K562 (cell line): ENCODE data around the gene ABHD17B. TPM values are rescaled to one million over a fixed set of nuclear protein-coding genes. Genes with fewer than 3 reads are reported as not detected.

Experiments
- ATAC-seq: fragments of 200-7000 bp; cut with Tn5 transposase; 3 replicates; pipeline ENCODE4 v1.9.1; 2020; ENCODE audit warnings: moderate library complexity
- BruUV-seq: library from RNA; stranded (reverse); fragments of 400-500 nt; replicated peaks from 2 replicates; lab custom pipeline; 2021; lab: Mats Ljungman, UMichigan
- CTCF ChIA-PET: fragments of 300-600 bp; formaldehyde crosslinking; extraction: SDS; loops from one replicate; lab custom pipeline; 2021; ENCODE audit warnings: low intra/inter-chr PET ratio; lab: Yijun Ruan, JAX
- POLR2A ChIA-PET: fragments of 300-600, 350-650 bp; sonication (Branson Sonifier 250); formaldehyde crosslinking; extraction: SDS; loops from one replicate; lab custom pipeline; 2021; ENCODE audit warnings: antibody characterized with exemption, inconsistent platforms; lab: Yijun Ruan, JAX
- DNase-seq, 4 experiments: peaks; one replicate each; pipeline versions ENCODE4 v3.0.0 to v3.0.0-alpha.2; 2011 to 2018; ENCODE audit warnings: low spot score in 3 of 4, mixed read lengths in 3 of 4; ENCODE audit errors: extremely low read depth in 1 of 4
- FAIRE-seq: peaks from 2 replicates; lab custom pipeline; 2011; peaks lifted over from hg19 to GRCh38; lab: Jason Lieb, UNC
- H2AFZ ChIP-seq: 2 replicates; pipeline ENCODE4 v1.6.0; 2011; ENCODE audit warnings: low read depth, low read length, control low read depth, inconsistent platforms
- H3K27ac ChIP-seq: fragments of 200-600 bp; 3 replicates; pipeline ENCODE4 v1.8.0; 2011; ENCODE audit warnings: low read depth, mild to moderate bottlenecking, control low read depth, inconsistent platforms, low read length, moderate library complexity, mixed read lengths; ENCODE audit errors: extremely low read depth
- H3K27me3 ChIP-seq, 2 experiments: fragments of 300-600 bp in 1 of 2; 2 replicates in 1 of 2; 3 replicates in 1 of 2; pipeline versions ENCODE4 v1.6.0 to v1.8.0; 2011; ENCODE audit warnings: inconsistent platforms in 2 of 2, low read length in 2 of 2, mild to moderate bottlenecking in 1 of 2, mixed read lengths in 1 of 2, moderate library complexity in 1 of 2; ENCODE audit not compliant: control insufficient read depth in 2 of 2, insufficient read depth in 2 of 2
- H3K36me3 ChIP-seq: fragments of 300-600 bp; 3 replicates; pipeline ENCODE4 v1.8.0; 2011; ENCODE audit warnings: mild to moderate bottlenecking, low read length, inconsistent platforms; ENCODE audit not compliant: control insufficient read depth, insufficient read depth
- H3K4me1 ChIP-seq, 2 experiments: fragments of 200-600 bp in 1 of 2; replicated peaks in 1 of 2; 2 replicates in 1 of 2; 3 replicates in 1 of 2; pipeline versions ENCODE4 v1.5.1 to v1.8.0; 2011; ENCODE audit warnings: inconsistent platforms in 2 of 2, low read length in 2 of 2, mild to moderate bottlenecking in 1 of 2, mixed read lengths in 1 of 2, moderate library complexity in 1 of 2; ENCODE audit not compliant: control insufficient read depth in 2 of 2, insufficient read depth in 2 of 2
- H3K4me2 ChIP-seq: 2 replicates; pipeline ENCODE4 v1.6.1; 2011; ENCODE audit warnings: low read length, control low read depth, inconsistent platforms, mixed read lengths; ENCODE audit not compliant: insufficient read depth
- H3K4me3 ChIP-seq: fragments of 200-600 bp; sonication (generic), shearing (Covaris generic); 2 replicates; pipeline ENCODE4 v1.5.1; 2016; ENCODE audit warnings: control low read depth, inconsistent platforms
- H3K79me2 ChIP-seq: fragments of 200-600 bp; 3 replicates; pipeline ENCODE4 v1.8.0; 2011; ENCODE audit warnings: low read length, inconsistent platforms; ENCODE audit not compliant: control insufficient read depth, insufficient read depth
- H3K9ac ChIP-seq, 2 experiments: 2 replicates each; pipeline versions ENCODE4 v1.6.0 to v1.6.1; 2011; ENCODE audit warnings: low read depth in 2 of 2, low read length in 2 of 2, control low read depth in 1 of 2, inconsistent platforms in 1 of 2, mild to moderate bottlenecking in 1 of 2, mixed read lengths in 1 of 2; ENCODE audit not compliant: insufficient read depth in 1 of 2
- H3K9me1 ChIP-seq: one replicate; pipeline ENCODE4 v1.6.0; 2011; ENCODE audit warnings: inconsistent platforms, mild to moderate bottlenecking, low read length, moderate library complexity; ENCODE audit not compliant: control insufficient read depth, insufficient read depth
- H3K9me3 ChIP-seq: replicated peaks from 2 replicates; pipeline ENCODE4 v1.5.1; 2011; ENCODE audit warnings: low read depth, low read length, inconsistent platforms; ENCODE audit not compliant: control insufficient read depth, insufficient read depth
- H4K20me1 ChIP-seq: replicated peaks from 2 replicates; pipeline ENCODE4 v1.6.1; 2011; ENCODE audit warnings: low read length, inconsistent platforms, mixed read lengths; ENCODE audit not compliant: control insufficient read depth, insufficient read depth
- ADNP ChIP-seq: fragments of 200-800 bp; sonication (Bioruptor generic); IDR thresholded peaks from 2 replicates; pipeline ENCODE4 v1.6.1; 2016; ENCODE audit warnings: missing genetic modification characterization, missing compliant biosample characterization
- CBX8 ChIP-seq: fragments of 200-600 bp; sonication (generic); IDR thresholded peaks from 2 replicates; pipeline ENCODE4 v1.6.1; 2012; ENCODE audit warnings: borderline replicate concordance, mixed run types, low read depth, mild to moderate bottlenecking, moderate library complexity, mixed read lengths, low read length, control low read depth, inconsistent platforms; ENCODE audit not compliant: poor library complexity, severe bottlenecking; ENCODE audit errors: extremely low read depth
- DACH1 ChIP-seq: fragments of 450-650 bp; IDR thresholded peaks from 2 replicates; pipeline ENCODE4 v1.6.1; 2018; ENCODE audit not compliant: partially characterized antibody
- DPF2 ChIP-seq: fragments of 450-650 bp; IDR thresholded peaks from 2 replicates; pipeline ENCODE4 v1.6.1; 2016
- FOXJ3 ChIP-seq: sonication (generic); formaldehyde crosslinking; IDR thresholded peaks from 2 replicates; pipeline ENCODE4 v1.4.0; 2020; ENCODE audit warnings: mild to moderate bottlenecking, missing genetic modification reagents
- MAFK ChIP-seq: IDR thresholded peaks from 2 replicates; pipeline ENCODE4 v1.6.1; 2011; ENCODE audit warnings: low read length, improper control_type of control experiment
- MEIS2 ChIP-seq: fragments of 450-650 bp; IDR thresholded peaks from 2 replicates; pipeline ENCODE4 v1.6.1; 2014; ENCODE audit warnings: mild to moderate bottlenecking; ENCODE audit not compliant: partially characterized antibody
- NCOA6 ChIP-seq: fragments of 450-650 bp; IDR thresholded peaks from 2 replicates; pipeline ENCODE4 v1.6.1; 2017; ENCODE audit warnings: mild to moderate bottlenecking
- NONO ChIP-seq, 2 experiments: fragments of 200-400 bp in 1 of 2; fragments of 450-650 bp in 1 of 2; formaldehyde crosslinking in 1 of 2; IDR thresholded peaks; 2 replicates each; pipeline ENCODE4 v1.6.1; 2017; ENCODE audit warnings: low read depth in 2 of 2, mild to moderate bottlenecking in 2 of 2, moderate library complexity in 2 of 2, low read length in 1 of 2
- PRDM10 ChIP-seq: fragments of 450-650 bp; IDR thresholded peaks from 2 replicates; pipeline ENCODE4 v1.6.1; 2018; ENCODE audit not compliant: partially characterized antibody
- SRSF1 ChIP-seq: fragments of 200-400 bp; formaldehyde crosslinking; IDR thresholded peaks from 2 replicates; pipeline ENCODE4 v1.6.1; 2017; ENCODE audit warnings: mild to moderate bottlenecking, low read depth, low read length, moderate library complexity
- STAT5B ChIP-seq: fragments of 250-450 bp; sonication (Bioruptor Pico); IDR thresholded peaks from 2 replicates; pipeline ENCODE4 v1.8.0; 2021; ENCODE audit warnings: mild to moderate bottlenecking, inconsistent platforms
- ZEB2 ChIP-seq: fragments of 450-650 bp; IDR thresholded peaks from 2 replicates; pipeline ENCODE4 v1.6.1; 2016
- ZNF253 ChIP-seq: fragments of 250-450 bp; sonication (Bioruptor Pico); conservative IDR thresholded peaks from 2 replicates; pipeline ENCODE4 v1.6.1; 2021; ENCODE audit warnings: mild to moderate bottlenecking
- ZNF551 ChIP-seq: fragments of 250-450 bp; sonication (Bioruptor Pico); IDR thresholded peaks from 2 replicates; pipeline ENCODE4 v1.5.0; 2021; ENCODE audit warnings: mild to moderate bottlenecking, moderate library complexity
- in situ Hi-C: fragments of 300-500 bp; cut with MboI; formaldehyde crosslinking; loops from 4 replicates; pipeline ENCODE4 v1.15.0; 2018; ENCODE audit warnings: inconsistent platforms, mixed read lengths
- intact Hi-C: fragments of 100-400 bp; cut with micrococcal nuclease; formaldehyde crosslinking; loops from 2 replicates; pipeline ENCODE4 v1.14.2; 2022
- polyA plus RNA-seq, 8 experiments: library from polyadenylated mRNA; depleted of rRNA in 4 of 8; stranded (reverse) in 5 of 8; unstranded in 3 of 8; fragments of >200 nt; fragmentation: Nextera tagmentation in 2 of 8; fragmentation: Illumina TruSeq in 1 of 8; extraction: Ambion mirVana in 2 of 8; extraction: Trizol in 1 of 8; gene quantifications; 2 replicates each; pipeline versions ENCODE4 v1.2.1 to v1.2.3, GENCODE V29; 2011 to 2014; ENCODE audit warnings: inconsistent platforms in 1 of 8, missing spikeins in 1 of 8
- total RNA-seq, 7 experiments: library from RNA; depleted of rRNA in 6 of 7; stranded (reverse); fragments of >200 nt in 6 of 7; fragmentation: Illumina TruSeq in 2 of 7; extraction: Trizol in 2 of 7; gene quantifications; 2 replicates each; pipeline versions ENCODE4 v1.2.1 to v1.2.3, GENCODE V29; 2011 to 2021; ENCODE audit warnings: low replicate concordance in 1 of 7

The ABHD17B gene
- total and polyA plus RNA-seq, 9 of the 15 experiments (the other 6 are each of a cell fraction or from before 2014, with no cell fraction given), result 1.9 to 13.4 (median 10.1) TPM

- BruUV-seq, result no TSS peak
- Histone ChIP-seq H3K9ac (no peak overlapping the region), H2AFZ (no peak overlapping the region), H4K20me1 (no peaks in the 10 kb centered on the region), H3K9me1 (no peaks in the 10 kb centered on the region), H3K4me2 (no peak overlapping the region), H3K36me3 (peaks cover 9% of the 10 kb centered on the region; the same call in 1 of the 3 replicates), H3K79me2 (peaks cover 58% of the 10 kb centered on the region), H3K4me3 (no peak overlapping the region), H3K27me3 (no peaks in the 10 kb centered on the region), H3K27ac (no peak overlapping the region), H3K4me1 (no peaks in the 10 kb centered on the region), H3K9me3 (peaks cover 2% of the 10 kb centered on the region; the same call in 1 of the 2 replicates)
- ATAC-seq, result no peak
- CTCF ChIA-PET, result interaction anchor here (0.6 kb wide), 1 partner anchor 92 kb away, joined by 3 read pairs; no protein-coding TSS in a partner anchor
- POLR2A ChIA-PET, result no interaction called here
- intact Hi-C loops, result no loop called here
- in situ Hi-C loops, result no loop called here
- FAIRE-seq, result no peak
- no peak for DNase-seq
- TF ChIP-seq ZNF253 (CRISPR knock-in tag) (no peak), MAFK (no peak), ADNP (tag) (no peak), ZNF551 (no peak), SRSF1 (no peak), PRDM10 (no peak), NCOA6 (no peak), DPF2 (no peak), MEIS2 (no peak), STAT5B (CRISPR knock-in tag) (no peak), ZEB2 (no peak), NONO (IDR thresholded peaks at IDR 0.05; ENCODE audit: low read depth in 2 of 2, low read length in 1 of 2) (no peak), CBX8 (no peak), DACH1 (no peak), FOXJ3 (CRISPR knock-in tag) (no peak)
Observed at GRCh38 chr9:71876829-71877228, 34.2 kb downstream of the ABHD17B start.
